WTC11 (cell line): ENCODE results near the gene TMEM179. TPM values are rescaled to one million over a fixed set of nuclear protein-coding genes. Genes with fewer than 3 reads are reported as not detected.

Source experiments
- ATAC-seq: fragments of 200-7000 bp; cut with Tn5 transposase; 2 replicates; pipeline ENCODE4 v1.10.0; 2021; ENCODE audit warnings: mild to moderate bottlenecking, moderate library complexity
- CTCF ChIA-PET: fragments of 300-600 bp; sonication (Branson Sonifier 250); formaldehyde crosslinking; loops from one replicate; lab custom pipeline; 2021; ENCODE audit warnings: antibody characterized with exemption; lab: Charles Lee
- POLR2A ChIA-PET: fragments of 350-600 bp; sonication (Branson Sonifier 250); formaldehyde crosslinking; loops from one replicate; lab custom pipeline; 2021; ENCODE audit warnings: antibody characterized with exemption; lab: Charles Lee
- DNase-seq: peaks from one replicate; pipeline ENCODE4 v3.0.0; 2021; ENCODE audit warnings: low spot score
- H3K27ac Mint-ChIP-seq: 2 replicates; pipeline ENCODE4 v1.8.0; 2021; ENCODE audit warnings: mixed read lengths
- H3K27me3 Mint-ChIP-seq: 2 replicates; pipeline ENCODE4 v1.8.0; 2021; ENCODE audit warnings: low read depth, mild to moderate bottlenecking, moderate library complexity, mixed read lengths
- H3K36me3 Mint-ChIP-seq: 2 replicates; pipeline ENCODE4 v1.8.0; 2021; ENCODE audit warnings: mixed read lengths
- H3K4me1 Mint-ChIP-seq: 2 replicates; pipeline ENCODE4 v1.8.0; 2022; ENCODE audit warnings: mixed read lengths
- H3K4me3 Mint-ChIP-seq: 2 replicates; pipeline ENCODE4 v1.8.0; 2021; ENCODE audit warnings: mild to moderate bottlenecking, moderate library complexity, mixed read lengths
- H3K9me3 Mint-ChIP-seq: 2 replicates; pipeline ENCODE4 v1.8.0; 2021; ENCODE audit warnings: mixed read lengths
- EMX1 ChIP-seq: fragments of 250-450 bp; sonication (Bioruptor Pico); IDR thresholded peaks from 2 replicates; pipeline ENCODE4 v1.8.0; 2021; ENCODE audit warnings: mild to moderate bottlenecking
- ERG ChIP-seq: fragments of 250-450 bp; sonication (Bioruptor Pico); IDR thresholded peaks from 2 replicates; pipeline ENCODE4 v1.8.0; 2021; ENCODE audit warnings: mild to moderate bottlenecking
- GRHL2 ChIP-seq: fragments of 250-450 bp; sonication (Bioruptor Pico); IDR thresholded peaks from 2 replicates; pipeline ENCODE4 v1.8.0; 2022; ENCODE audit warnings: mild to moderate bottlenecking, moderate library complexity; ENCODE audit not compliant: insufficient replicate concordance, severe bottlenecking
- MLX ChIP-seq: sonication (generic); formaldehyde crosslinking; IDR thresholded peaks from 2 replicates; pipeline ENCODE4 v1.8.1; 2023; ENCODE audit warnings: mild to moderate bottlenecking, missing genetic modification reagents, moderate library complexity
- MYBL2 ChIP-seq: sonication (generic); formaldehyde crosslinking; IDR thresholded peaks from 2 replicates; pipeline ENCODE4 v1.8.1; 2023; ENCODE audit warnings: mild to moderate bottlenecking, moderate library complexity, missing genetic modification reagents
- NFATC4 ChIP-seq: fragments of 250-450 bp; sonication (Bioruptor Pico); IDR thresholded peaks from 2 replicates; pipeline ENCODE4 v1.9.0; 2021; ENCODE audit warnings: mild to moderate bottlenecking
- NR1H2 ChIP-seq: sonication (generic); formaldehyde crosslinking; IDR thresholded peaks from 2 replicates; pipeline ENCODE4 v1.9.0; 2021; ENCODE audit warnings: mild to moderate bottlenecking, moderate library complexity, missing genetic modification reagents
- NR2C2 ChIP-seq: sonication (generic); formaldehyde crosslinking; IDR thresholded peaks from 2 replicates; pipeline ENCODE4 v1.8.0; 2022; ENCODE audit warnings: mild to moderate bottlenecking, missing genetic modification reagents
- NR3C1 ChIP-seq: sonication (generic); formaldehyde crosslinking; conservative IDR thresholded peaks from 2 replicates; pipeline ENCODE4 v1.8.1; 2023; ENCODE audit warnings: low read depth, mild to moderate bottlenecking, missing genetic modification reagents
- OVOL2 ChIP-seq: fragments of 250-450 bp; sonication (Bioruptor Pico); IDR thresholded peaks from 2 replicates; pipeline ENCODE4 v1.9.0; 2021; ENCODE audit warnings: mild to moderate bottlenecking, borderline replicate concordance
- PRDM15 ChIP-seq: sonication (generic); formaldehyde crosslinking; IDR thresholded peaks from 2 replicates; pipeline ENCODE4 v1.8.0; 2022; ENCODE audit warnings: missing genetic modification reagents
- PRRX2 ChIP-seq: fragments of 250-450 bp; sonication (Bioruptor Pico); IDR thresholded peaks from 2 replicates; pipeline ENCODE4 v1.8.0; 2021; ENCODE audit warnings: mild to moderate bottlenecking
- STAT6 ChIP-seq: sonication (generic); formaldehyde crosslinking; conservative IDR thresholded peaks from 2 replicates; pipeline ENCODE4 v1.8.1; 2023; ENCODE audit warnings: mild to moderate bottlenecking, low read depth, missing genetic modification reagents, moderate library complexity
- TCF7 ChIP-seq: sonication (generic); formaldehyde crosslinking; IDR thresholded peaks from 2 replicates; pipeline ENCODE4 v1.8.0; 2022; ENCODE audit warnings: mild to moderate bottlenecking, low read depth, missing genetic modification reagents, moderate library complexity
- ZBTB43 ChIP-seq: sonication (generic); formaldehyde crosslinking; IDR thresholded peaks from 2 replicates; pipeline ENCODE4 v1.8.1; 2023; ENCODE audit warnings: mild to moderate bottlenecking, missing genetic modification reagents
- ZMAT4 ChIP-seq: fragments of 250-450 bp; sonication (Bioruptor Pico); IDR thresholded peaks from 2 replicates; pipeline ENCODE4 v1.9.0; 2021; ENCODE audit warnings: mild to moderate bottlenecking
- ZNF121 ChIP-seq: sonication (generic); formaldehyde crosslinking; IDR thresholded peaks from 2 replicates; pipeline ENCODE4 v1.8.0; 2023; ENCODE audit warnings: missing genetic modification reagents
- ZNF416 ChIP-seq: fragments of 250-450 bp; sonication (Bioruptor Pico); IDR thresholded peaks from 2 replicates; pipeline ENCODE4 v1.9.0; 2021; ENCODE audit warnings: mild to moderate bottlenecking, inconsistent platforms
- ZNF423 ChIP-seq: fragments of 250-450 bp; sonication (Bioruptor Pico); IDR thresholded peaks from 2 replicates; pipeline ENCODE4 v2.1.2; 2022; ENCODE audit warnings: mild to moderate bottlenecking, moderate library complexity
- total RNA-seq: library from RNA; stranded (reverse); gene quantifications from 3 replicates; pipeline ENCODE4 v1.2.3, GENCODE V29; 2021

TMEM179 gene
- total RNA-seq, 1 experiment from 2014 or later: 2.4 TPM

GRCh38 chr14:104572668-104573067 lies 31.9 kb downstream of the TMEM179 start:
- H3K36me3 Mint-ChIP-seq: no peaks in the 10 kb centered on the region
- H3K4me1 Mint-ChIP-seq: no peaks in the 10 kb centered on the region
- H3K27ac Mint-ChIP-seq: peak overlapping the region; percentile 61; the same call in 1 of the 2 replicates
- no peak for ATAC-seq
- ChIA-PET CTCF (interaction anchor here (3.2 kb wide), 1 partner anchor 9 kb away, joined by 20 read pairs; no protein-coding TSS in a partner anchor), POLR2A (no interaction called here)
- H3K27me3 Mint-ChIP-seq: no peaks in the 10 kb centered on the region
- H3K9me3 Mint-ChIP-seq: no peaks in the 10 kb centered on the region
- no peak overlapping the region for H3K4me3 Mint-ChIP-seq
- no peak for DNase-seq
- TF ChIP-seq NR3C1: no peak
- TF ChIP-seq OVOL2 (CRISPR knock-in tag): no peak
- no peak for TF ChIP-seq ZMAT4
- TF ChIP-seq ZNF416 (CRISPR knock-in tag): no peak
- TF ChIP-seq NR2C2 (CRISPR knock-in tag): no peak
- TF ChIP-seq ZNF121 (CRISPR knock-in tag): no peak
- TF ChIP-seq ERG (CRISPR knock-in tag): no peak
- no peak for TF ChIP-seq ZBTB43 (CRISPR knock-in tag)
- TF ChIP-seq NFATC4 (CRISPR knock-in tag): no peak
- TF ChIP-seq MLX: no peak
- TF ChIP-seq PRDM15 (CRISPR knock-in tag): no peak
- TF ChIP-seq MYBL2: no peak
- no peak for TF ChIP-seq PRRX2
- TF ChIP-seq EMX1 (CRISPR knock-in tag): no peak
- no peak for TF ChIP-seq TCF7 (CRISPR knock-in tag)
- TF ChIP-seq ZNF423 (CRISPR knock-in tag): no peak
- no peak for TF ChIP-seq STAT6 (CRISPR knock-in tag)
- TF ChIP-seq NR1H2 (CRISPR knock-in tag): no peak
- no peak for TF ChIP-seq GRHL2 (CRISPR knock-in tag)
